Transverse colon (tissue), 4 donors: ENCODE data around the gene TRIP12. TPM values are rescaled to one million over a fixed set of nuclear protein-coding genes. Genes with fewer than 3 reads are reported as not detected.

Experiments used
- DNase-seq: peaks from one replicate; pipeline ENCODE4 v3.0.0-alpha.2; 2019
- H3K27ac ChIP-seq, 4 donors: fragments of 200-600 bp; sonication (generic); 2 replicates each; pipeline ENCODE4 v1.5.1; 2016 to 2018; ENCODE audit warnings: inconsistent platforms in 4 of 4
- H3K27me3 ChIP-seq: fragments of 200-600 bp; sonication (generic); 2 replicates; pipeline ENCODE4 v1.5.1; 2017; ENCODE audit warnings: inconsistent platforms
- H3K36me3 ChIP-seq, 4 donors: fragments of 200-600 bp; sonication (generic); 2 replicates each; pipeline ENCODE4 v1.5.1; 2017 to 2019; ENCODE audit warnings: inconsistent platforms in 4 of 4
- H3K4me1 ChIP-seq, 4 donors: fragments of 200-600 bp; sonication (generic); 2 replicates each; pipeline ENCODE4 v1.5.1; 2017 to 2020; ENCODE audit warnings: inconsistent platforms in 4 of 4
- H3K4me3 ChIP-seq, 4 donors: fragments of 200-600 bp; sonication (generic); 1 replicate in 1 of 4; 2 replicates in 3 of 4; pipeline versions ENCODE4 v1.5.1 to v1.6.1; 2017 to 2019; ENCODE audit warnings: inconsistent platforms in 4 of 4
- H3K9me3 ChIP-seq, 2 donors: fragments of 200-600 bp; sonication (generic); 2 replicates each; pipeline ENCODE4 v1.5.1; 2017 to 2019; ENCODE audit warnings: inconsistent platforms in 2 of 2
- CTCF ChIP-seq, 5 experiments: fragments of 200-600 bp in 3 of 5; fragments of 450-650 bp in 2 of 5; sonication (generic) in 3 of 5; IDR thresholded peaks; 1 replicate in 2 of 5; 2 replicates in 3 of 5; pipeline ENCODE4 v1.5.1; 2016 to 2017; ENCODE audit warnings: antibody characterized with exemption in 5 of 5, inconsistent platforms in 3 of 5, mild to moderate bottlenecking in 2 of 5, moderate library complexity in 1 of 5
- EP300 ChIP-seq: sonication (generic); formaldehyde crosslinking; IDR thresholded peaks from one replicate; pipeline ENCODE4 v1.6.1; 2017; ENCODE audit warnings: antibody characterized with exemption, low read depth
- POLR2A ChIP-seq: fragments of 450-650 bp; IDR thresholded peaks from one replicate; pipeline ENCODE4 v1.6.1; 2016; ENCODE audit warnings: antibody characterized with exemption, mild to moderate bottlenecking, moderate library complexity
- POLR2AphosphoS5 ChIP-seq, 3 donors: sonication (generic); formaldehyde crosslinking; IDR thresholded peaks; one replicate each; pipeline ENCODE4 v1.6.1; 2016; ENCODE audit warnings: antibody characterized with exemption in 3 of 3
- WGBS, 2 donors: methylation state at CpG; one replicate each; pipeline ENCODE4 v1.1.5; 2018; ENCODE audit warnings: low coverage in 1 of 2; 5-methylcytosine and 5-hydroxymethylcytosine counted together
- in situ Hi-C, 4 donors: fragments of 200-750 bp; cut with MboI; loops; one replicate each; pipeline versions ENCODE4 v1.15.0 to v1.15.1; 2017; ENCODE audit warnings: low sequenced_read_pairs in 3 of 4, low pct_ligation_motif_present in 1 of 4, low pct_unique_long_range_greater_than_20kb in 1 of 4
- intact Hi-C: fragments of 100-400 bp; cut with DNase I; formaldehyde crosslinking; loops from one replicate; pipeline ENCODE4 v1.15.1; 2023; ENCODE audit warnings: low total_unique reads
- total RNA-seq, 4 donors: library from RNA; depleted of rRNA; stranded (reverse); fragments of >200 nt; gene quantifications; one replicate each; pipeline ENCODE4 v1.1.0, GENCODE V29; 2016

The TRIP12 gene
- total RNA-seq, 4 donors from 2014 or later = 143 to 238 (median 158) TPM

- H3K27me3 ChIP-seq = no peaks in the 10 kb centered on the region
- intact Hi-C loops = no loop called here
- no peak overlapping the region for H3K4me3 ChIP-seq
- TF ChIP-seq EP300 (no peak), POLR2AphosphoS5 (IDR thresholded peaks at IDR 0.05) (no peak), CTCF (IDR thresholded peaks at IDR 0.05) (no peak), POLR2A (no peak)
- no peaks in the 10 kb centered on the region for H3K36me3 ChIP-seq
- H3K27ac ChIP-seq = no peak overlapping the region
- DNase-seq = no peak
- H3K4me1 ChIP-seq = peaks cover 3 to 43% (median 17%) of the 10 kb centered on the region in 4 donors
- H3K9me3 ChIP-seq = no peaks in the 10 kb centered on the region
- 91 to 97% methylated on average over 4 to 5 of the region's 5 CpGs for WGBS, 2 donors
- in situ Hi-C loops = no loop called here
Observed at GRCh38 chr2:229917793-229918192, 4.0 kb downstream of the TRIP12 start.

GRCh38 chr2:229914171-229914570, 7.6 kb downstream of the TRIP12 start:
- Histone ChIP-seq H3K9me3 (no peaks in the 10 kb centered on the region), H3K27ac (no peak overlapping the region), H3K4me1 (peaks cover 0 to 65% (median 22%) of the 10 kb centered on the region in 4 donors), H3K27me3 (no peaks in the 10 kb centered on the region), H3K4me3 (no peak overlapping the region), H3K36me3 (peaks cover 0 to 3% (median 0%) of the 10 kb centered on the region in 4 donors)
- in situ Hi-C loops = no loop called here
- DNase-seq = no peak
- intact Hi-C loops = no loop called here
- TF ChIP-seq POLR2A (no peak), CTCF (IDR thresholded peaks at IDR 0.05) (no peak), EP300 (no peak), POLR2AphosphoS5 (IDR thresholded peaks at IDR 0.05) (no peak)
- WGBS, 2 donors = 56 to 81% methylated on average over 1 to 2 of the region's 2 CpGs

GRCh38 chr2:229910832-229911412, 10.9 kb downstream of the TRIP12 start:
- Histone ChIP-seq H3K4me1 (peaks cover 0 to 61% (median 23%) of the 10 kb centered on the region in 4 donors), H3K36me3 (peaks cover 0 to 12% (median 0%) of the 10 kb centered on the region in 4 donors), H3K4me3 (no peak overlapping the region), H3K27ac (no peak overlapping the region), H3K27me3 (no peaks in the 10 kb centered on the region), H3K9me3 (no peaks in the 10 kb centered on the region)
- intact Hi-C loops (no loop called here), in situ Hi-C loops (no loop called here)
- no peak for DNase-seq
- TF ChIP-seq CTCF (IDR thresholded peaks at IDR 0.05) (peak in 1 of 5 experiments; percentile 10), POLR2A (no peak)
- WGBS, 2 donors = 32 to 33% methylated on average over 1 of the region's 1 CpG

GRCh38 chr2:229910147-229910831, 11.5 kb downstream of the TRIP12 start:
- intact Hi-C loops (no loop called here), in situ Hi-C loops (no loop called here)
- Histone ChIP-seq H3K27ac (no peak overlapping the region), H3K27me3 (no peaks in the 10 kb centered on the region), H3K4me1 (peaks cover 0 to 60% (median 23%) of the 10 kb centered on the region in 4 donors), H3K4me3 (no peak overlapping the region), H3K36me3 (peaks cover 0 to 14% (median 0%) of the 10 kb centered on the region in 4 donors), H3K9me3 (no peaks in the 10 kb centered on the region)
- DNase-seq = no peak
- TF ChIP-seq POLR2A (no peak), POLR2AphosphoS5 (IDR thresholded peaks at IDR 0.05) (no peak), CTCF (IDR thresholded peaks at IDR 0.05) (no peak), EP300 (no peak)
- 80 to 100% methylated on average over 1 of the region's 1 CpG for WGBS, 2 donors
